NCI-H524 (cell line): ENCODE data around the gene GSC2.
A peak's percentile ranks its signal among the peaks of the same experiment; 100 is the strongest.

ENCODE experiments used
- DNase-seq, 2 experiments: peaks; one replicate each; lab custom pipeline; 2025; lab: John Stamatoyannopoulos, UW

Gene GSC2

DNA sequence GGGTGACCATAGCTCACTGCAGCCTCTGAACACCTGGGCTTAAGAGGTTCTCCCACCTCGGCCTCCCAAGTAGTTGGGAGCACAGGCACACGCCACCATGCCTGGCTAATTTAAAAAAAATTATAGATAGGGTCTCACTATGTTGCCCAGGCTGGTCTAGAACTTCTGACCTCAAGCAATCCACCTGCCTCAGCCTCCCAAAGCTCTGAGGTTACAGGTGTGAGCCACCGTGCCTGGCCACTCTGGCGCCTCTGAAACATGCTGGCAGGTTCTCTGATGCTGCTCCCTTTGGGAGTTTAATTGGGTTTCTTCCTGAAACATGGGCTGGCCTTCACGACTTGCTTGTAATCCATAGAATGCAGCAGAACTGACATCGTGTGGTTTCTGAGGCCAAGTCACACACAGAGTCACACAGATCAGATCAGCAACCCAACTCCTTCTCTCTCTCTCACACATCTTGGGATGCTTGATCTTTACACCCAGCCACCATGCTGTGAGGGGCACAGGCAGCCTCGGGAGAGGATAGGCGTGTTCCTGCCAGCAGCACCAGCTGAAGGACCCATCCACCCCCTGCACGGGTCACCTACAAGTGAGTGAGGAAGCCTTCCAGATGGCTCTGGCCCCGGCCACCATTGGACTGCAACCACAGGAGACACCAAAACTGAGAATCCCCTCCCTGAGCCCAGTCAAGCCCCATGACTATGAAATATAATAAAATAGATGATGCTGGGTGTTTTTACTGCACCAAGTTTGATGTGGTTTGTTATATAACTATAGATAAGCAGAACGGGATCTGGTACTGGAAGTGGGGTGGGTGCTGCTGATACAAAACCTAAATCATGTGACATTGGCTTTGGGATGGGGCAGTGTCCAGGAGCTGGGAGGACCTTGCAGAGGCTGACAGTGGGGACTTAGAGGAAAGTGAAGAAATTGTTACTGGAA lies 3.1 kb upstream of the GSC2 start:
- no peak for DNase-seq

DNA sequence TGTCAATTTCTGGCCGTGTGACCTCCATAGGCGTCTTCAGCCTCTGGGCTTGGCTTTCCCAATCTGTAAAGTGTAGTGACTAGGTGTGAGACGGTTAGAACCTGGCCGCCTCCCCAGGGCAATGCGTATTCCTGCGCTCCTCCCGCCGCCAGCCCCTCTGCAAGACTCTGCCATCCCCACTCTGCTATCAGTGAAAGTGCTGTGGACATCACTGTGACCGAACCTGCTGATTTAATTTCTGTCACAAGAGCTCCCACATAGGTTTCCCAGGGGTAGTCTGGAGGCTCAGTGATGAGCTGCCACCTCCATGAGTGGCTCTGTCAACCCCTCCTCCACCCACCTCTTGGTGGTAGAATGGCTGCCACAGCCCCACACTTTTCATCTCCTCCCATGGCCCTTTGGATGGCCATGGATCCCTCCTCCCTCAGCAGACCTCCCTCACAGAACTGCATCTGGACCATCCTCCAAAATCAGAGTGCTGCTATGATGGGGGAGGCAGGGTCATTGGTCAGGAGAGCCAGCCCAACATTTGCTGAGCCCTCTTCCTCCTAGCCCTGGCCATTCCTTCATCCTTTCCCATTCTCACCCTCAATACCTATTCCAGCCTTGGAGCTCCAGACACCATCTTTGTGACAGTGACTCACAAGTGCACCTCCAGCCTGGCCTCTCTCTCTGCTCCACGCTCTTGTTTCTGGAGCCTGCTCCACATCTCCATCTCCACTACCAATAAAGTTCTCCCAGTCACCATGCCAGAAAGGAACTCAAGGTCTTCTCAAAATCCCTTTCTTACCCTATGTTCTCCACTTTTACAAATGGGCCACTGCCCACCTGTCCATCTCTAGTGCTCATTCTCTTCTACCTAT lies 1.5 kb upstream of the GSC2 start:
- no peak for DNase-seq

DNA sequence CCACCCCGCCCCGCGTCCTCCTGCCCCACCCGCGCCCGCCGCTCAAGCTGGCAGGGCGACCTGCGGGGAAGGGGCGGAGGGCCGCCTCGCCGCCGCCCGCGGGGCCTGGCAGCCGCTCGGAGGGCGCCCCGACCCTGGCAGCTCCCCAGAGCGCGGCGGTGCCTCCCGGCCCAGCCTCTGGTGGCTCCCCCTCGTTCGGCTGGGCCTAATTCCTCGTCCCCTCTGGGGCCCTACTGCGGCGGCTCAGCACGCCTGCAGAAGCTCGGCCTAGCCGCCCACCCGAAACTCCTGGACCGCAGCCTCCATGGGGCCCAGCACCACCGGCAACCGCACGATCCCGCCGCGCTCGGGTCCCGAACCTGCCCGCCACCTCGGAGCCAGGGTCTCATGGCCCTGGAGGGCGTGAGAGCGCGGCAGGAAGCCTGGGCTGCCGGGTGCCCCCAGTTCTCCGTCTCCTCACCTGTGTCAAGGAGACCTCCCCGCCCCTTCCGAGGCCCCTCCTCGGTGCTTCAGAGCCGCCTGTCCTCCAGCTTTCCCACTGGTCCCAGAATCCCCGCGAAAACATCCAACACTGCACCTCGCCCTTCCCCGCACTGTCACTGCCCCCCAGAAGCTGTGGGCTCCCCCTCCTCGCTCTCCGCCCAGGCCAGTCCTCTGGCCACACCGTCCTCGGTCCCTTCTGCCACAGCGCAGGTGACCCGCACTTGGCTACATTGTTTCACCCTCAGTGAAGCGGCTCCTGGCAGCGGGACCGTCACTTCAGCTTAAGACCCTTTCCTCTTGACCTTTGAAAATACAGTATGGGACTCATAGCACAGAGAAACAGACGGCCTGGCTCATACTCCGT lies 613 bp upstream of the GSC2 start:
- DNase-seq: no peak

DNA sequence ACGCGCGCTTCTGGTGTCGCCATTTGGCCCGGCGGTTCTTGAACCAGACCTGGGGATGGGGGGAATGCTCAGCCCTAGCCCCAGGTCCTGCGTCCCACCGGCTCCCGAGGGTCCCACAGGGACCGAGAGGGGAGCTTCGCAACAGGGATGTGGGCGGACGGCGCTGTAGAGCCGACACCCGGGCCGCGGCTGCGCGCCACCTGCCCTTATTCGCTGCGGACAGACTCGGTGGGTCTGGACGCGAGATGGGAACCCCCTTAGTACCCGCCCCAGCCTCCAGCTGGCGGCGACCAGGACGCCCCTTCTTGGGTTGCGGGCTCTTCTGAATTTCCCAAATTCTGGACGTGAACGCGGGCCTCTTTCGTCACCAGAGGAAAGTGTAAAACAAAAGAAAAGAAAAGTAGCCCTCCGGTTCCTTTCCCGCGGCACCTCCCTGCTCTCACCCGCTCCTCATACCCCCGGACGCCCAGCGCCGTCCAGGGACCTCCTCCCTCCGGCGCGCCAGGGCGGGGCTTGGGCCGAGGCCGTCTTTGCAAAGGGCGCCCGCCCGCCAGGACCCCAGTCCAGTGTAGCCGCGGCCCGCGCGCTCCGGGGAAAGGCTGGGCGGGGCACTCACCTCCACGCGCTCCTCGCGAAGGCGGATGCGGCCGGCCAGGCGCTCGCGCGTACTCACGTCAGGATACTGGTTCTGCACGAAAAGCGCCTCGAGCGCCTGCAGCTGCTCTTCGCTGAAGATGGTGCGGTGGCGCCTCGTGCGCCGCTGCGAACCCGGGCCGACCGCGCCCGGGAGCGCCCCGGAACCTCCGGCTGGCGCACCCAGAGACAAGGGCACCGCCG lies 827 bp downstream of the GSC2 start:
- DNase-seq: peak in 1 of 2 experiments; percentile 56

DNA sequence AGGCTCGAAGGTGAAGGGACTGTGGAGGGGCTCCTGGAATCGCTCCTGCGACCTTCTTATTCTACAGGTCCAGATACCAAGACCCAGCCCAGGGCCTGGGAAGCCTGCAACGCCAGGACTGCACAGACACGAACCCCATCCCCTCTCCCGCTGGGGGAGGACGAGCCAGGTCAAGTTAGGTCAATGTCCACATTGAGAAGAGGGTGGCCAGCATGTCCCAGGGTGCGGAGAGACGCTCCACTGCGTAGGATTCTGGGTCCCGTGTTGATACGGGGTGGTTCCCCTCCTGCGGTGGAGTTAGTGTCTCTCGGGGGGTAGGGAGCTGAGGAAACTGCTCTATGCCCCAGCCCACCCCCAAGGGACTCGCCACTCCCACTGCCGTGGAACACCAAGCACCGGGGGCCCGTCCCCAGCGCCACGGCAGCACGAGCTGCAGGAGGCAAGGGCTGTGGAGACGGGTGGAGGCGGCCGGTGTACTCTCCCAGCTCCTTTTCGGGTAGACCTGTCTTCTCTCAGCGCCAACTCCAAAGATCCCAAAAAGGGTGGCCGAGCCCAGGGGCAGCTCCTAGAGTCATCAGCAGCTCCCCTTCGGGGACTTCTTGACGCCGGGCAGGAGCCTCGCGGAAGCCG lies 1.6 kb downstream of the GSC2 start:
- no peak for DNase-seq

DNA sequence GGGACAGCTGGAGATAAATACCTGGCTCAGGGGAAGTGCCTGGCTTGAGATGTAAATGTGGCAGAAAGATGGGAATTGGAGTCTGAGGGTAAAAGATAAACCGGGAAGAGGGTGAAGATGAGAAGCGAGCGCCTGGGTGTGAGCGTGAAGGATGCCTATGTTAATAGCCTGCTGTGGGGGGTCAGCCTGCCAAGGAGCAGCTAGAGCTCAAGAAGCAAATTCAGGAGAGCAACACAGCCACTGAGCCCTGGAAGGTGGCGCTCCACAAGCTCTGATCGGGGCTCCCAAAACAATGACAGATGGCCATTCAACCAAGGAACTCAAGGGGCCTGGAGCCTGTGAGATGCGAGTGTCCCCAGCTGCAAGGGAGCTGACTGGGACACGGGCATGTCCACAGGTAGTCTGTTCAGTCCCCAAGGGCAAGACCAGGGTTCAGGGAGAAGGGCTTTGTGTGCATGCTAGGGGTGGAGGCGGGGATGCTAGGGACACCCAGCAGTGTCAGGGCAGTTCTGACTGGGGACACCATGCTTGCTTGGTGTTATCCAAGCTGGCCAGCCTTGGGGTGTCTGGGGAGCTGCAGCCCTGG lies 2.8 kb downstream of the GSC2 start:
- peak; percentile 73 to 93 for DNase-seq

DNA sequence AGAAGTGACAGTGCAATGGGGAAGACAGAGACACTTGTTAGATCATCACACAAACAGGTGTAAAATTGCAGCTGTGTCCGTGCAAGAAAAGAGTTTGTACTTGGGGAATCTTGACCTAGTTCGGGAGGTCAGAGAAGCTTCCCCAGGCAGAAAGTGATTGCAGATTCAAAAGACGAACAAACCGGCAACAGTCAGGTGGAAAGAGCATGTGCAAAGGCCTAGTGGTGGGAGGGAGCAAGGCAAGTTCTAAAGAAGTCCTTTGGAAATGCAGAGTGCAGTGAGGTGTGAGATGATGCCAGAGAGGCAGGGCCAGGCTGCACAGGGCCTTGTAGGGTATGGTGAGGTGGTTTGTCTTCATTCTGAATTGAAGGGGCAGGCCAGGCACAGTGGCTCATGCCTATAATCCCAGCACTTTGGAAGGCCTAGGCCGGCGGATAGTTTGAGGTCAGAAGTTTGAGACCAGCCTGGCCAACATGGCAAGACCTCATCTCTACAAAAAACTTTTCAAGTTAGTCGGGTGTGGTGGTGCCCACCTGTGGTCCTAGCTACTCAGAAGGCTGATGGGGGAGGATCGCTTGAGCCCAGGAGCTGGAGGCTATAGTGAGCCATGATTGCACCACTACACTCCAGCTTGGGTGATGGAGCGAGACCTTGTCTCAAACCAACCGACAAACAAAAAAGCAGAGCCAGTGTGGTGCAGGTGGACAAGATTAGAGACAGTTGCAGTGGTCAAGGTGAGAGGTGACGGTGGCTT lies 3.7 kb downstream of the GSC2 start:
- no peak for DNase-seq

DNA sequence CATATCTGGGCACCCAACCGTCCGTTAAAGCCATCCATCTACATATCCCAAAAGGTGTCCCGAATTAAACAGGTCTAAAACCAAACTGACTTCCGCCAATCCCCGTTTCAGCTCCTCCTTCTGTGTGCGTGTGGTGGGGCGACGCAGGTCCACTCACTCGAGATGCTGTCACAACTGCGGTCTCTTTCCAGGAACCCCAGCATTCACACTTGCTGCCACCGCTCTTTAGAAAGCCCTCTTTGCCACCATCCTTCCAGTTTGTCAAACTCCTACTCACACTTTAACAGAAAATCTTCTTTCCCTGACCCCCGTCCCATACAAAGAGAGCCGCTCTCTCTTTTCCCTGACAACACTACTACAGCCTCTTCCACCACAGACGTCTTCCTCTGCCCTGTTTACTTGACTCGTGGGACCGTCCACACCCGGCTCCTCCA lies 6.1 kb downstream of the GSC2 start:
- no peak for DNase-seq

DNA sequence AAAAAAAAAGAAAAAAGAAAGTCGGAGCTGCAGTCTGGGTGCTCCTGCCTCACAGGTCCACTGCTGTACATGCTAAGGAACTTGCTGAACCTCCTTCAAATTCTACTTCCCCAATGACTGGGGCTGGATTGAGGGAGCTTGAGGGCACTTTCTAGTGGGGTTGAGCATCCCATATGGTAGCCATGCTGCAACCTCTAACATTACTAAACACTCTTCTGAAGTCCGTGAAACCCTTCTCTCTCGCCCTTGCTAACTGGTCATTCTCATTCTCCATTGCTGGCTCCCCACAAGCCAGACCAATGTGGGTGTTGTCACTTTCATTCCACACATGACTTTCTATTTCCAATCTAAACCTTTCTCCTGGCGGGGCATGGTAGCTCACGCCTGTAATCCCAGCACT lies 6.9 kb downstream of the GSC2 start:
- DNase-seq: no peak

DNA sequence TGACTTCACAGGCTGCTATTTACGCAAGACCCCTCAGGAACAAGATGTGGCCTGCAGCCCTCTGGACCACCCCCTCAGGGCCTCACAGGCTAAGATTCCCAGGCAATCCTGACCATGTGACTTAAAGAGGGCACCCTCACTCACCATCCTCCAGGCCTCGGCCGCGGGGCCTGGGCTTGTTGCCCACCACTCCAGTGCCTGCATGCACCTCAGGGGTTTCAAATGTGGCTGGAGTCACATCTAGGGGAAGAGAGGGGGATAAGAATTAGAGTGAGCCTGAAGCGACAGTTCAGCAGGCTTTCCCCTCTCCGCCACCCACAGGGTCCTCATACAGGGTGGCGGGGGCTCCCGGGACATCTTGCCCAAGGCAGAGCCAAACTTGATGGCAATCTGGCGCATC lies 7.7 kb downstream of the GSC2 start:
- no peak for DNase-seq

DNA sequence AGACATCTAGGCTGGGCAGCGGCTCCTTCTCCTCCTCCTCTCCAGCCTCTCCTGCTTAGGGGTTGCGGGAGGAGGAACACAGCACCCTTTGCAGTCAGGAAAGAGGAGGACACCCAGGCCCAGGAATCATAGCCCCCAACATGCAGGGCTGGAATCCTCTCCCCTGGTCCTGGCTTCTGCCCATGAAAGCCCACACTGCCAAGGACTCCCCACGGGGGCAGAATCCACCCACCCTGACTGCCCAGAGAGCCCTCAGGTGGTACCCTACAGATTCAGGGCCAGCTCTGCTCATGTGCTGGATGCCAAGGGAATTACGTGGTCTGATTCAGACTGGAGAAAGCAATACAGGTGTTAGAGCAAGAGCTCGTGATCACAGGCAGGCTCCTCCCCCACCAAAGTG lies 10.1 kb downstream of the GSC2 start:
- DNase-seq: no peak

DNA sequence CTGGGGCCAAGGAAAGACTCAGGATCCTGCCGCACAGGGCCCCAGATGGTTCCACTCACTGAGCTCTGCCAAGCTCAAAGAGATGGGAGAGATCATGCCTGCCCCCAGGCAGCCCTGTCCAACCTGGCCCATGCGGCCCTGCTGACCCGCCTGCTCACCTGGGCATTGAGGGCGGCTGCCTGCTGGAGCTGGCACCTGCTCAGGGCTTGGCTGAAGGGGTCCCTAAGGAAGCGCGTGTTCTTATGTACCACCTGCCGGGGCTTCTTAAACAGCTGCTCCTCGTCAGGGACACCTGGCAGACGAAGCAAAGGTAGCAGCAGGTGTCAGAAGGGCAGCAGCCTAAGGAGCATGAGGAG lies 11.1 kb downstream of the GSC2 start:
- DNase-seq: no peak

DNA sequence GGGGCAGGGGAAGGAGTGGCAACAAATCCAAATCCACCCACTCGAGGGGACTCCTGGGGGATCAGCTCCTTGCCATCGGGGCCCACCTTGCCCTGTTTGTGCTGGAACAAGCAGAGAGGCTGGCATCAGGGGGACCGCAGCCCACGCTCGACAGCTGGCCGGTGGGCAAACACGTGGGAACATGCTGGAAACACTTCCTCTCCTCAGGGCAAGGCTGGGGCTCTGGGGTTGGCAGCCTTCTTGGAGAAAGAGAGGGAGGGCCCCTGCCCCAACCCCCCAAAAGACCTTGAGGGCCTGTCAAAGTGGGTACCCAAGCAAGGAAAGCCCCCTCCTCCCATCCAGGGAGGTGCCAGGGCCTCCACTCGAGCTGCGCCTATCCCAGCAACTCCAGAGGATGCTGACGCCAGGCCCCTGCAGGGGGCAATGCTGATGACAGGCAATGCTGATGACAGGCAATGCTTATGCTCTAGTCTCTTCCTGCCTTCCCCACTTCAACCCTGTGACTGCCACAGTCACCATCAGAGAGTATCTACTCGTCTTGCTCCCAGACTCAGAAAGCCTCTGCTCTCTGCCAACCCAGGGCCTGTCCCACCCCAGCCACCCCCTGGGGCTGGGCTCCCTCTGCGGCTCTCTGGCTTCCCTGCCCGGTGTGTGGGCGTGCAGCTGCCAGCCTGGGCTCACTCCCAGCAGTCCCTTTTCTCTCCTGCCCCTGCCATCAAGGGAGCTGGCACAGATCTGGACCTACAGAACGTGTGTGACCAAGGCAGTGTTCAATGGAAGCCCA lies 11.7 kb downstream of the GSC2 start:
- no peak for DNase-seq

DNA sequence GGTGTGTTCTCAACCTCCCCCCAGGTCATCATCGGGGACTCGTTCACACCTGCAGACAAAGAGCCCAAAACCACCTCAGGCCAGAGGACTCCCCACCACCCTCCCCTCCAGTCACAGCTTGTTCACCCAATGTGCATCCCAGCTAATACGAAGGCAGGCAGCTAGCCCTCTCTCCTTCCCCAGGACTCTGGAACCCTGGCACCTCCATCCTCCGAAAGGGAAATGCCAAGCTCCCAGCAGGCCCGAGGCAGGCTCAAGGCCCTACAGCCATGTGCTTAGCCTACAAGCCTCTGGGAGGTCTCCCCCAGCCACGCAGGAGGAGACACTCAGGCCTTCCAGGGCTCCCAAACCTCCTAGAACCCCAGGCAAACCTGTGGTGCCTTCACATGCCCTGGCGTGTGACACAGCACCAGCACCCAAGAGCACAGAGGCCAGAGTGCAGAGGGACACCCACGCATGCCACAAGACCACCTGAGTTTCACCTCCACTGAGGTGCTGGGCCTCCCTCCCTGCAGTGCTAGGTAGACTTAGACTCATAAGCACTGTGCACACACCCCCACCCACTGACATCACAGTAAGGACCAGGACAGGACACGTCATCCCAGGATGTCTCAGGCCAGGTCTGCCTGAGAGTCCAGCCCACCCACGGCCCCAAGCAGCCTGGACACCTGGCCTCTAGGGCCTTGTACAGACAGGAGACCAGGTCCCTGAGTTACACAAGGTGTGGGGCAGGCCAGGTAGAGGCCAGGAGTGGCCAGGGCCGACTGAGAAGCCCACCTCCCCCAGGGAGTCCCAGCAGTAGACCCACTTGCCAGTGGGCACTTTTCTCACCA lies 12.5 kb downstream of the GSC2 start:
- no peak for DNase-seq

DNA sequence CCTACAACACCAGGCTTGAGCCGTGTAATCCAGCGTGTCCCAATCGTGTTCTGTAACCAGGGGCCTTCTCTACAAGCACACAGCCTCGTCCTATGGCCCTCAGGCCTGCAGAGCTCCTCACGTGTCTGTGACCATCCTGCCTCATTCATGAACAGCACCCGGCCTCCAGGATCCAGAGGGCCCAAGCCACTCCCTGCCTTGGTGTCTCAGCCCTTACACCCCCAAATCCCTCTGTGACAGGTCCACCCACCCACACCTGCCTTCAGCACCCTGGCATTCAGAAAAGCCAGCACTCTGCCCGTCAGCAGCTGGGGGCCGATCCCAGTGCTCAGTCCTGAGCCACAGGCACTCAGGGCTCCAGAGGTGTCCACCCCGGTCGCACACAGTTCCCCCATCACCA lies 13.2 kb downstream of the GSC2 start:
- no peak for DNase-seq

DNA sequence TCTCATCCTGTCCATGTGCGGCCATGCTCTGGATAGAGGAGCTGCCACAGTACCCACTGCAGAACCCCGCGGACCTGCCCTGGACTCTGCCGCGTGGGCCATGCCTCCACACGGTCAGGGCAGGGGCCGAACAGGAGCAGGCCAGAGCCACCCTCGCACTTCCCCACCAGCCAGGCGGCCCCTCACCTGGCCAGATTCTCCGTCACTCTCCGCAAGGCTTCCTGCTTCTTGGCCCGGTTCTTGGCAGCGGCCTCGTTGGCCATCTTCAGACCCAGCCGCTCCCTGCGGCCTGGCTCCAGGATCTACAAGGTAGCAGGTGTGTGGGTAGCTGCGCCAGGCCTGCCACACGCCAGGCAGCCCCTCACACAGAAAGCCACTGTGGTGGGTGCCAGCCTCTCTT lies 15.2 kb downstream of the GSC2 start:
- DNase-seq: no peak

DNA sequence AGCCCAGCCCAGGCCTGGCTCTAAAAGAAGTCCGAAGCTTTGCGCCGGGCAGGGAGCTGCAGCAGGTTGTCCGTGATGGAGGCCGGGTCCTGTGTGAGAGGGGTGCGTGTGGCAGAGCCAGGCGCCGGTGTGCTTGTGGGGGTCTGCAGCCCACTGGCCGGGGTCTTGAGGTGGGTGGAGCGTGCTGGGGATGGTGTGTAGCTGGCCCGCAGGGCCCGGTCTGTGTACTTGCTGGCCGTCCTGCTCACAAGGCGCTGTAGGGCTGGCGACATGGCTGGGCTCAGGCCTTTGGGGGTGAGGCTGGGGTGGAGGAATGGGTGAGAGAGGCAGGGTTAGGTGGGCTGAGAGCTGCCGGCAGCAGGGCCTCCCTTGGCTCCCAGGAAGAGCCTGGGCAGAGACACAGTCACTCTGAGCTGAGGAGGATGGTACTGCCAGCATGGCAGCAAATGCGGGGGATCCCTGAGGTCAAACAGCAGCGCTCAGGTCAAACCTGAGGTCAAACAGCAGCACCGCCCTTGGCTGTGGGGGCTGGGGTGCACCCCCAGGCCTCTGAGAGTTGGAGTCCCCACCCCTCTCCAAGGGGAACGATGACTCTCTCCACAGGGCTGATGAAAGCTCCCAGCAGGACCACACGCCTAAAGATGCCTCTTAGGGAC lies 15.8 kb downstream of the GSC2 start:
- DNase-seq: no peak
